Measurements from ENCODE around the gene NELFCD. TPM values are rescaled to one million over a fixed set of nuclear protein-coding genes. Genes with fewer than 3 reads are reported as not detected.
A peak's percentile ranks its signal among the peaks of the same experiment; 100 is the strongest.
"Not testable (repeated sequence)": the region's sequence is repeated elsewhere in the genome, so short reads cannot be mapped to it uniquely, and the experiment has no call there.

NELFCD gene
- total RNA-seq, 1 experiment from 2014 or later, result 144 TPM

DNA sequence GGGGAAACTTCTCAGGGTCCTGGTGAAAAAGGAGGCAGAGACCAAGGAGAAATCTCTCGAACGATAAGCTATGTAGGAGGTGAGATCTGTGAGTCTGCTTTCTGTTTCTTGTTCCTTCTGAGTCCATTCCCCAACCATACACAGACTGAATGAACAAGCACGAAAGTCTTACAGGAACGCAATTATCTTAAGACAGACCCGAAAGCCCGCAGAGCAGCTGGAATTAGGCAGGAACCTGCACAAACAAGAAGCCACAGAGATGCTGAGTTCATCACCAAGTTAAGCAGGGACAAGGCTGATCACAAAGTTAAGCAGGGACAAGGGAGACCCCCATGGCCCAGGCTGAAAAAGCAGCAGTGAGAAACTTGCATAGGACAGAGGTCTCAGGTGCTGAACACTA lies 21.4 kb upstream of the NELFCD start:
- no TSS peak for BruUV-seq (replicated peaks)
- intact Hi-C loops (cut with micrococcal nuclease), result no loop called here
- no peaks in the 10 kb centered on the region for H3K9me2 ChIP-seq (replicated peaks; ENCODE audit: low read length)
- H4K20me1 ChIP-seq (ENCODE audit: low read length), result no peaks in the 10 kb centered on the region
- no peaks in the 10 kb centered on the region for H3K4me1 ChIP-seq (ENCODE audit: insufficient read depth, low read length)
- CTCF ChIA-PET, result no interaction called here
- peaks cover 49% of the 10 kb centered on the region for H3K27me3 ChIP-seq (ENCODE audit: low read length)
- POLR2A ChIA-PET (ENCODE audit: unreplicated experiment), result no interaction called here
- no peaks in the 10 kb centered on the region for H3F3A ChIP-seq (ENCODE audit: low read length, unreplicated experiment)
- no peak overlapping the region for H3K4me3 ChIP-seq (ENCODE audit: low read length)
- H3K27ac ChIP-seq (ENCODE audit: low read length), result no peak overlapping the region
- H2AFZ ChIP-seq (ENCODE audit: low read length), result no peak overlapping the region
- TF ChIP-seq EZH2phosphoT487 (IDR thresholded peaks at IDR 0.05; ENCODE audit: borderline replicate concordance, low read length) (no peak), EZH2 (IDR thresholded peaks at IDR 0.05; ENCODE audit: low read length, unreplicated experiment) (no peak)
- TF ChIP-seq, protein P1, sequence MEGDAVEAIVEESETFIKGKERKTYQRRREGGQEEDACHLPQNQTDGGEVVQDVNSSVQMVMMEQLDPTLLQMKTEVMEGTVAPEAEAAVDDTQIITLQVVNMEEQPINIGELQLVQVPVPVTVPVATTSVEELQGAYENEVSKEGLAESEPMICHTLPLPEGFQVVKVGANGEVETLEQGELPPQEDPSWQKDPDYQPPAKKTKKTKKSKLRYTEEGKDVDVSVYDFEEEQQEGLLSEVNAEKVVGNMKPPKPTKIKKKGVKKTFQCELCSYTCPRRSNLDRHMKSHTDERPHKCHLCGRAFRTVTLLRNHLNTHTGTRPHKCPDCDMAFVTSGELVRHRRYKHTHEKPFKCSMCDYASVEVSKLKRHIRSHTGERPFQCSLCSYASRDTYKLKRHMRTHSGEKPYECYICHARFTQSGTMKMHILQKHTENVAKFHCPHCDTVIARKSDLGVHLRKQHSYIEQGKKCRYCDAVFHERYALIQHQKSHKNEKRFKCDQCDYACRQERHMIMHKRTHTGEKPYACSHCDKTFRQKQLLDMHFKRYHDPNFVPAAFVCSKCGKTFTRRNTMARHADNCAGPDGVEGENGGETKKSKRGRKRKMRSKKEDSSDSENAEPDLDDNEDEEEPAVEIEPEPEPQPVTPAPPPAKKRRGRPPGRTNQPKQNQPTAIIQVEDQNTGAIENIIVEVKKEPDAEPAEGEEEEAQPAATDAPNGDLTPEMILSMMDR (conservative IDR thresholded peaks at IDR 0.05; ENCODE audit: low read depth, low read length), result no peak
- H3K36me3 ChIP-seq (ENCODE audit: low read depth, low read length), result no peaks in the 10 kb centered on the region
- DNase-seq (no peak), ATAC-seq (no peak)
- H3K9ac ChIP-seq (ENCODE audit: low read length), result no peak overlapping the region
- H3K79me2 ChIP-seq (ENCODE audit: low read length), result no peaks in the 10 kb centered on the region
- H3K4me2 ChIP-seq (ENCODE audit: low read length), result no peak overlapping the region
- H3K9me3 ChIP-seq (ENCODE audit: low read length), result no peaks in the 10 kb centered on the region

DNA sequence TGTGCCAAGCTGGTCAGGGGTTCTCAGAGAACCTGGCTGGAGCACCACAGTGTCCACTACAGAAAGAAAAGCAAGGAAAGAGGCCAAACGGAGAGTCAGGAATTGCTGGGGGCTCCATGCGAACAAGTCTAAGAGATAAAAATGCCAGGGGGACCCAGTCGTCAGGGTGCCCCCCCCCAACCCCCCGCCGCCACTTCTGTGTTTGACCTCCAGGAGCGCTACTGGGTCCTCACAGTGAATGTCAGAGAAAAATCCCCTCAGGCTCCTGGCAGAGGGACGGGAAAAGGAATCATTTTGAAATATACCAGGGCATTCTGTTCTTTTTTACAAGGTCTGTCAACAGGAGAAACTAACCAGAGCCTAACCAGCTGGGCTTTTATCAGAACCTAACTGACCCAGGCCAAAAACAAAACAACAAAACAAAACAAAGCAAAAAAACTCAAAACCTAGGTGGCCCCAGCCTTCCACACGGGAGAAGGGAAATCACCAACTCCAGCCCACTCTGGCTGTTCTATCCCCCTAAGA lies 17.9 kb upstream of the NELFCD start:
- Histone ChIP-seq H4K20me1 (ENCODE audit: low read length) (no peaks in the 10 kb centered on the region), H3K9me2 (replicated peaks; ENCODE audit: low read length) (no peaks in the 10 kb centered on the region), H3K9ac (ENCODE audit: low read length) (no peak overlapping the region), H3K27me3 (ENCODE audit: low read length) (peaks cover 69% of the 10 kb centered on the region), H3K79me2 (ENCODE audit: low read length) (no peaks in the 10 kb centered on the region), H3K4me1 (ENCODE audit: insufficient read depth, low read length) (no peaks in the 10 kb centered on the region), H3K4me2 (ENCODE audit: low read length) (no peak overlapping the region), H2AFZ (ENCODE audit: low read length) (no peak overlapping the region), H3F3A (ENCODE audit: low read length, unreplicated experiment) (no peaks in the 10 kb centered on the region), H3K27ac (ENCODE audit: low read length) (no peak overlapping the region), H3K36me3 (ENCODE audit: low read depth, low read length) (no peaks in the 10 kb centered on the region), H3K9me3 (ENCODE audit: low read length) (no peaks in the 10 kb centered on the region), H3K4me3 (ENCODE audit: low read length) (no peak overlapping the region)
- POLR2A ChIA-PET (ENCODE audit: unreplicated experiment), result no interaction called here
- BruUV-seq (replicated peaks), result no TSS peak
- ATAC-seq (no peak), DNase-seq (no peak)
- CTCF ChIA-PET, result no interaction called here
- intact Hi-C loops (cut with micrococcal nuclease), result no loop called here
- TF ChIP-seq, protein P1 (conservative IDR thresholded peaks at IDR 0.05; ENCODE audit: low read depth, low read length), result 0 out of 2 replicates have a peak, but pooled peaks have one; percentile 11
- no peak for TF ChIP-seq EZH2phosphoT487 (IDR thresholded peaks at IDR 0.05; ENCODE audit: borderline replicate concordance, low read length)
- no peak for TF ChIP-seq EZH2 (IDR thresholded peaks at IDR 0.05; ENCODE audit: low read length, unreplicated experiment)

DNA sequence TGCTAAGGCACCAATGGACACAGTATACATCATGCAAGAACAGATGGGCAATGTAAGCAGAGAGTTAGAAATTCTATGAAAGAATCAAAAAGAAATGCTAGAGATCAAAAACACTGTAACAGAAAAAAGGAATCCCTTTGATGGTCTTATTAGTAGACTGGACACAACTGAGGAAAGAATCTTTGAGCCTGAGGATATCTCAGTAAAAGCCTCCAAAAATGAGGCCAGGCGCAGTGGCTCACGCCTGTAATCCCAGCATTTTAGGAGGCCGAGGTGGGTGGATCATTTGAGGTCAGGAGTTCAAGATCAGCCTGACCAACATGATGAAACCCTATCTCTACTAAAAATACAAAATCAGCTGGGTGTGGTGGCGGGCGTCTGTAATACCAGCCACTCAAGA lies 17.1 kb upstream of the NELFCD start:
- BruUV-seq (replicated peaks); H3K4me1 ChIP-seq (ENCODE audit: insufficient read depth, low read length); H3K79me2 ChIP-seq (ENCODE audit: low read length); CTCF ChIA-PET; H3K27ac ChIP-seq (ENCODE audit: low read length); H3K36me3 ChIP-seq (ENCODE audit: low read depth, low read length); intact Hi-C loops (cut with micrococcal nuclease); POLR2A ChIA-PET (ENCODE audit: unreplicated experiment); H3K9me3 ChIP-seq (ENCODE audit: low read length); H3K4me3 ChIP-seq (ENCODE audit: low read length); ATAC-seq; DNase-seq; H3K9me2 ChIP-seq (replicated peaks; ENCODE audit: low read length); H4K20me1 ChIP-seq (ENCODE audit: low read length); H3F3A ChIP-seq (ENCODE audit: low read length, unreplicated experiment); H2AFZ ChIP-seq (ENCODE audit: low read length); H3K9ac ChIP-seq (ENCODE audit: low read length); H3K4me2 ChIP-seq (ENCODE audit: low read length): not testable (repeated sequence)
- peaks cover 74% of the 10 kb centered on the region for H3K27me3 ChIP-seq (ENCODE audit: low read length)

Measured in PC-3 (cell line).